HG03280 (cell line): ENCODE results near the gene TGM6.
"Not testable (repeated sequence)": the region's sequence is repeated elsewhere in the genome, so short reads cannot be mapped to it uniquely, and the experiment has no call there.

Experiments
- ATAC-seq: cut with Tn5 transposase; IDR thresholded peaks from one replicate; pipeline ENCODE4 v1.9.1; 2021; ENCODE audit warnings: mild to moderate bottlenecking, moderate library complexity; ENCODE audit not compliant: unreplicated experiment

Gene TGM6

GRCh38 chr20:2397595-2398145 lies 17.0 kb downstream of the TGM6 start:
- no peak for ATAC-seq

- no peak for ATAC-seq
Observed at GRCh38 chr20:2398449-2398848, 17.7 kb downstream of the TGM6 start.

- ATAC-seq, result no peak
Observed at GRCh38 chr20:2399390-2399789, 18.7 kb downstream of the TGM6 start.

- no peak for ATAC-seq
Observed at GRCh38 chr20:2400290-2400689, 19.6 kb downstream of the TGM6 start.

GRCh38 chr20:2401527-2401926 lies 20.8 kb downstream of the TGM6 start:
- no peak for ATAC-seq

GRCh38 chr20:2402271-2402980 lies 21.7 kb downstream of the TGM6 start:
- no peak for ATAC-seq

GRCh38 chr20:2403291-2404052 lies 22.8 kb downstream of the TGM6 start:
- ATAC-seq, result no peak

GRCh38 chr20:2405693-2406065 lies 25.0 kb downstream of the TGM6 start:
- ATAC-seq, result no peak

GRCh38 chr20:2407355-2407754 lies 26.7 kb downstream of the TGM6 start:
- not testable (repeated sequence) for ATAC-seq

GRCh38 chr20:2408111-2408510 lies 27.4 kb downstream of the TGM6 start:
- no peak for ATAC-seq

GRCh38 chr20:2416541-2417212 lies 36.0 kb downstream of the TGM6 start:
- ATAC-seq, result no peak

GRCh38 chr20:2417213-2417541 lies 36.5 kb downstream of the TGM6 start:
- ATAC-seq, result no peak

GRCh38 chr20:2418388-2418787 lies 37.7 kb downstream of the TGM6 start:
- no peak for ATAC-seq

GRCh38 chr20:2420510-2420909 lies 39.8 kb downstream of the TGM6 start:
- no peak for ATAC-seq

- ATAC-seq, result no peak
Observed at GRCh38 chr20:2421247-2421646, 40.5 kb downstream of the TGM6 start.

GRCh38 chr20:2429051-2429450 lies 48.4 kb downstream of the TGM6 start:
- no peak for ATAC-seq

- no peak for ATAC-seq
Observed at GRCh38 chr20:2430538-2430937, 49.8 kb downstream of the TGM6 start.

- no peak for ATAC-seq
Observed at GRCh38 chr20:2431185-2431584, 50.5 kb downstream of the TGM6 start.

- ATAC-seq, result no peak
Observed at GRCh38 chr20:2446845-2447244, 66.1 kb downstream of the TGM6 start.

GRCh38 chr20:2449386-2449785 lies 68.7 kb downstream of the TGM6 start:
- ATAC-seq, result no peak

- no peak for ATAC-seq
Observed at GRCh38 chr20:2451422-2451821, 70.7 kb downstream of the TGM6 start.
